ENCODE measurements around the gene TERB1. TPM values are rescaled to one million over a fixed set of nuclear protein-coding genes. Genes with fewer than 3 reads are reported as not detected.

TERB1 gene
- total RNA-seq, 2 experiments from 2014 or later = 0.11 to 0.22 TPM

- intact Hi-C loops (cut with DNase I, micrococcal nuclease) = no loop called here
These were observed 47.6 kb upstream of the TERB1 start for GRCh38 chr16:66849021-66849420.

GRCh38 chr16:66848172-66848571 is 46.8 kb upstream of the TERB1 start:
- CTCF ChIA-PET = interaction anchor here (1.1 kb wide), 1 partner anchor 18 kb away, joined by 3 read pairs; the partner anchor contains the start of gene NAE1
- Mint-ChIP-seq H3K4me1 (ENCODE audit: low read depth) (peaks cover 11% of the 10 kb centered on the region), H3K27ac (no peak overlapping the region), H3K27me3 (peaks cover 44% of the 10 kb centered on the region), H3K4me3 (no peak overlapping the region), H3K9me3 (no peaks in the 10 kb centered on the region), H3K36me3 (ENCODE audit: low read depth) (no peaks in the 10 kb centered on the region)
- Histone ChIP-seq H3K4me1 (ENCODE audit: insufficient read depth, low read length) (peaks cover 7% of the 10 kb centered on the region), H3K9me3 (ENCODE audit: control insufficient read depth in 1 of 2, insufficient read depth in 1 of 2, low read length in 2 of 2) (peaks cover 0 to 4% of the 10 kb centered on the region in 2 experiments), H3K27ac (ENCODE audit: low read depth in 1 of 2, low read length in 2 of 2) (no peak overlapping the region), H3K36me3 (ENCODE audit: insufficient read depth, low read length) (no peaks in the 10 kb centered on the region), H3K4me3 (ENCODE audit: low read length) (no peak overlapping the region), H3K27me3 (ENCODE audit: control insufficient read depth in 1 of 2, insufficient read depth in 2 of 2, low read length in 2 of 2) (peaks cover 30 to 39% of the 10 kb centered on the region in 2 experiments)
- ATAC-seq (ENCODE audit: poor library complexity) = no peak
- DNase-seq = no peak
- no peak for TF ChIP-seq CTCF (IDR thresholded peaks at IDR 0.05)
- intact Hi-C loops (cut with DNase I, micrococcal nuclease) = no loop called here
- POLR2A ChIA-PET = no interaction called here

More at GRCh38 chr16:66849021-66849420, 47.6 kb upstream of the TERB1 start:
- H3K4me3 ChIP-seq (ENCODE audit: low read length) = no peak overlapping the region
- H3K9me3 ChIP-seq (ENCODE audit: control insufficient read depth in 1 of 2, insufficient read depth in 1 of 2, low read length in 2 of 2) = peaks cover 0 to under 1% of the 10 kb centered on the region in 2 experiments
- POLR2A ChIA-PET = interaction anchor here (1.6 kb wide), 1 partner anchor 32 kb away, joined by 4 read pairs; no protein-coding TSS in a partner anchor
- no peaks in the 10 kb centered on the region for H3K36me3 ChIP-seq (ENCODE audit: insufficient read depth, low read length)
- ATAC-seq (ENCODE audit: poor library complexity) (no peak), DNase-seq (no peak)
- Mint-ChIP-seq H3K27ac (no peak overlapping the region), H3K27me3 (peaks cover 36% of the 10 kb centered on the region), H3K36me3 (ENCODE audit: low read depth) (no peaks in the 10 kb centered on the region), H3K9me3 (no peaks in the 10 kb centered on the region), H3K4me1 (ENCODE audit: low read depth) (peaks cover 5% of the 10 kb centered on the region), H3K4me3 (no peak overlapping the region)
- CTCF ChIA-PET = no interaction called here
- no peak for TF ChIP-seq CTCF (IDR thresholded peaks at IDR 0.05)
- peaks cover 7% of the 10 kb centered on the region for H3K4me1 ChIP-seq (ENCODE audit: insufficient read depth, low read length)
- H3K27me3 ChIP-seq (ENCODE audit: control insufficient read depth in 1 of 2, insufficient read depth in 2 of 2, low read length in 2 of 2) = peaks cover 22 to 30% of the 10 kb centered on the region in 2 experiments
- H3K27ac ChIP-seq (ENCODE audit: low read depth in 1 of 2, low read length in 2 of 2) = no peak overlapping the region

GRCh38 chr16:66847533-66848067 is 46.2 kb upstream of the TERB1 start:
- H3K4me1 Mint-ChIP-seq (ENCODE audit: low read depth) = peaks cover 11% of the 10 kb centered on the region
- no peak overlapping the region for H3K27ac ChIP-seq (ENCODE audit: low read depth in 1 of 2, low read length in 2 of 2)
- H3K27me3 Mint-ChIP-seq = peaks cover 50% of the 10 kb centered on the region
- peaks cover 7% of the 10 kb centered on the region for H3K4me1 ChIP-seq (ENCODE audit: insufficient read depth, low read length)
- ChIA-PET POLR2A (no interaction called here), CTCF (interaction anchor here (1.1 kb wide), 1 partner anchor 17 kb away, joined by 3 read pairs; the partner anchor contains the start of gene NAE1)
- H3K4me3 ChIP-seq (ENCODE audit: low read length) = no peak overlapping the region
- no peaks in the 10 kb centered on the region for H3K9me3 Mint-ChIP-seq
- intact Hi-C loops (cut with DNase I, micrococcal nuclease) = no loop called here
- peaks cover 0 to 4% of the 10 kb centered on the region in 2 experiments for H3K9me3 ChIP-seq (ENCODE audit: control insufficient read depth in 1 of 2, insufficient read depth in 1 of 2, low read length in 2 of 2)
- TF ChIP-seq CTCF (IDR thresholded peaks at IDR 0.05) = no peak
- ATAC-seq (ENCODE audit: poor library complexity) (no peak), DNase-seq (no peak)
- no peak overlapping the region for H3K27ac Mint-ChIP-seq
- H3K4me3 Mint-ChIP-seq = no peak overlapping the region
- H3K36me3 ChIP-seq (ENCODE audit: insufficient read depth, low read length) = no peaks in the 10 kb centered on the region
- H3K27me3 ChIP-seq (ENCODE audit: control insufficient read depth in 1 of 2, insufficient read depth in 2 of 2, low read length in 2 of 2) = peaks cover 33 to 40% of the 10 kb centered on the region in 2 experiments
- no peaks in the 10 kb centered on the region for H3K36me3 Mint-ChIP-seq (ENCODE audit: low read depth)
